B cell (primary cell): ENCODE measurements around the gene PARP8. TPM values are rescaled to one million over a fixed set of nuclear protein-coding genes. Genes with fewer than 3 reads are reported as not detected.

Experiments
- ATAC-seq: fragments of 200-7000 bp; cut with Tn5 transposase; one replicate; pipeline ENCODE4 v1.10.0; 2021; ENCODE audit warnings: low read depth, mild to moderate bottlenecking, moderate number of reproducible peaks, moderate library complexity
- CTCF ChIA-PET: fragments of 350-600 bp; sonication (Branson Sonifier 250); formaldehyde crosslinking; loops from one replicate; lab custom pipeline; 2021; ENCODE audit warnings: antibody characterized with exemption, inconsistent platforms; lab: Charles Lee
- POLR2A ChIA-PET: fragments of 350-600 bp; sonication (Branson Sonifier 250); formaldehyde crosslinking; loops from one replicate; lab custom pipeline; 2021; ENCODE audit warnings: antibody characterized with exemption; lab: Charles Lee
- DNase-seq: peaks from one replicate; pipeline ENCODE4 v3.0.0; 2013
- H2AFZ ChIP-seq: 2 replicates; pipeline ENCODE4 v1.6.1; 2012; ENCODE audit warnings: mild to moderate bottlenecking, low read depth, low read length; ENCODE audit not compliant: insufficient read depth, poor library complexity, severe bottlenecking
- H3K27ac ChIP-seq, 2 donors: 1 replicate in 1 of 2; 2 replicates in 1 of 2; pipeline ENCODE4 v1.5.1; 2012 to 2013; ENCODE audit warnings: low read length in 2 of 2, mild to moderate bottlenecking in 2 of 2, moderate library complexity in 1 of 2
- H3K27me3 ChIP-seq, 4 experiments: fragments of 200-600 bp in 1 of 4; sonication (generic) in 1 of 4; replicated peaks in 1 of 4; 1 replicate in 2 of 4; 2 replicates in 2 of 4; pipeline versions ENCODE4 v1.6.1 to v1.7.0; 2013 to 2016; ENCODE audit warnings: low read length in 3 of 4, mild to moderate bottlenecking in 2 of 4, mixed read lengths in 1 of 4, moderate library complexity in 1 of 4; ENCODE audit not compliant: insufficient read depth in 4 of 4, control insufficient read depth in 3 of 4; ENCODE audit errors: control extremely low read depth in 1 of 4
- H3K36me3 ChIP-seq, 2 experiments: replicated peaks in 1 of 2; 1 replicate in 1 of 2; 2 replicates in 1 of 2; pipeline versions ENCODE4 v1.6.1 to v1.7.1; 2013; ENCODE audit warnings: low read length in 1 of 2; ENCODE audit not compliant: insufficient read depth in 2 of 2, control insufficient read depth in 1 of 2; ENCODE audit errors: control extremely low read depth in 1 of 2, extremely low read depth in 1 of 2
- H3K4me1 ChIP-seq, 2 donors: fragments of 200-600 bp in 1 of 2; sonication (generic) in 1 of 2; 1 replicate in 1 of 2; 2 replicates in 1 of 2; pipeline versions ENCODE4 v1.5.1 to v1.6.1; 2013 to 2017; ENCODE audit warnings: low read length in 2 of 2; ENCODE audit not compliant: control insufficient read depth in 2 of 2, insufficient read depth in 2 of 2
- H3K4me2 ChIP-seq: replicated peaks from 2 replicates; pipeline ENCODE3; 2012; ENCODE audit warnings: mild to moderate bottlenecking, low read depth, low read length; ENCODE audit not compliant: poor library complexity, severe bottlenecking
- H3K4me3 ChIP-seq, 5 experiments: fragments of 200-600 bp in 1 of 5; sonication (generic) in 1 of 5; 1 replicate in 3 of 5; 2 replicates in 2 of 5; pipeline versions ENCODE4 v1.5.1 to v1.7.0; 2011 to 2016; ENCODE audit warnings: low read length in 4 of 5, mild to moderate bottlenecking in 4 of 5, low read depth in 2 of 5, control low read depth in 1 of 5, moderate library complexity in 1 of 5; ENCODE audit not compliant: insufficient read depth in 1 of 5; ENCODE audit errors: control extremely low read depth in 1 of 5, extremely low read depth in 1 of 5
- H3K79me2 ChIP-seq: fragments of 200-600 bp; sonication (generic); one replicate; pipeline ENCODE4 v1.6.0; 2016; ENCODE audit warnings: low read length; ENCODE audit not compliant: control insufficient read depth, insufficient read depth
- H3K9ac ChIP-seq: fragments of 200-600 bp; sonication (generic); 2 replicates; pipeline ENCODE4 v1.6.1; 2017; ENCODE audit warnings: mild to moderate bottlenecking, low read length, moderate library complexity
- H3K9me3 ChIP-seq, 3 donors: one replicate each; pipeline versions ENCODE4 v1.6.1 to v1.7.1; 2013; ENCODE audit warnings: low read length in 2 of 3; ENCODE audit not compliant: control insufficient read depth in 2 of 3, insufficient read depth in 1 of 3; ENCODE audit errors: control extremely low read depth in 1 of 3
- H4K20me1 ChIP-seq: 2 replicates; pipeline ENCODE4 v1.6.0; 2012; ENCODE audit warnings: mild to moderate bottlenecking, low read length; ENCODE audit not compliant: insufficient read depth, control insufficient read depth, poor library complexity, severe bottlenecking
- H3K27ac Mint-ChIP-seq: one replicate; pipeline ENCODE4 v1.8.0; 2021; ENCODE audit warnings: mixed read lengths
- H3K27me3 Mint-ChIP-seq: one replicate; pipeline ENCODE4 v1.8.0; 2021; ENCODE audit warnings: mixed read lengths
- H3K4me1 Mint-ChIP-seq: one replicate; pipeline ENCODE4 v1.8.0; 2021; ENCODE audit warnings: mixed read lengths
- H3K4me3 Mint-ChIP-seq: one replicate; pipeline ENCODE4 v1.8.0; 2021; ENCODE audit warnings: mixed read lengths
- H3K9me3 Mint-ChIP-seq: one replicate; pipeline ENCODE4 v1.8.0; 2022; ENCODE audit warnings: mixed read lengths; ENCODE audit not compliant: insufficient read depth
- CTCF ChIP-seq: fragments of 200-600 bp; IDR thresholded peaks from one replicate; pipeline ENCODE4 v1.8.0; 2022; ENCODE audit warnings: antibody characterized with exemption, mild to moderate bottlenecking
- EZH2 ChIP-seq: IDR thresholded peaks from 2 replicates; pipeline ENCODE4 v1.6.1; 2012; ENCODE audit warnings: borderline replicate concordance, low read depth, mild to moderate bottlenecking, moderate library complexity, low read length; ENCODE audit not compliant: insufficient read depth, poor library complexity, severe bottlenecking
- intact Hi-C: fragments of 100-400 bp; cut with micrococcal nuclease; formaldehyde crosslinking; loops from one replicate; pipeline ENCODE4 v1.10.0; 2022
- polyA plus RNA-seq: library from polyadenylated mRNA; depleted of rRNA; stranded (reverse); fragments of >200 nt; gene quantifications from 2 replicates; pipeline ENCODE4 v1.2.3, GENCODE V29; 2012
- total RNA-seq, 2 donors: library from RNA; stranded (reverse); fragments of 120-200 nt in 1 of 2; gene quantifications; 1 replicate in 1 of 2; 2 replicates in 1 of 2; pipeline versions ENCODE4 v1.2.3 to v1.2.4, GENCODE V29; 2013 to 2022

The PARP8 gene
- total and polyA plus RNA-seq, 2 donors (not counting 1 experiment from before 2014, with no cell fraction given): 36.2 to 83.6 TPM

GRCh38 chr5:50752800-50753199 is 86.4 kb downstream of the PARP8 start:
- peaks cover 29% of the 10 kb centered on the region for H3K4me1 Mint-ChIP-seq
- POLR2A ChIA-PET: no interaction called here

More at GRCh38 chr5:50752800-50753199, 86.4 kb downstream of the PARP8 start:
- H3K79me2 ChIP-seq: peaks cover 42% of the 10 kb centered on the region
- H3K27ac Mint-ChIP-seq: no peak overlapping the region
- no peak overlapping the region for H3K27ac ChIP-seq
- no peak overlapping the region for H3K4me3 Mint-ChIP-seq
- TF ChIP-seq CTCF (no peak), EZH2 (no peak)
- peaks cover 5% of the 10 kb centered on the region for H4K20me1 ChIP-seq
- no peak overlapping the region for H2AFZ ChIP-seq
- H3K9ac ChIP-seq: no peak overlapping the region
- peaks cover 0 to 3% of the 10 kb centered on the region in 2 donors for H3K4me1 ChIP-seq
- CTCF ChIA-PET: interaction anchor here (1.5 to 2.5 kb wide), 5 partner anchors 10 to 330 kb away, joined by 5 to 15 read pairs (median 7); partner anchors contain the start of gene EMB
- intact Hi-C loops: loop anchor here (5.0 to 10.0 kb wide), 2 partner anchors 40 to 238 kb away; no protein-coding TSS in a partner anchor
- H3K9me3 Mint-ChIP-seq: no peaks in the 10 kb centered on the region
- H3K27me3 Mint-ChIP-seq: no peaks in the 10 kb centered on the region
- H3K9me3 ChIP-seq: no peaks in the 10 kb centered on the region
- H3K36me3 ChIP-seq: no peaks in the 10 kb centered on the region
- no peak overlapping the region for H3K4me2 ChIP-seq
- ATAC-seq (no peak), DNase-seq (no peak)
- H3K4me3 ChIP-seq: no peak overlapping the region
- no peaks in the 10 kb centered on the region for H3K27me3 ChIP-seq
